SK-N-SH (cell line): ENCODE measurements around the gene SLC16A11. TPM values are rescaled to one million over a fixed set of nuclear protein-coding genes. Genes with fewer than 3 reads are reported as not detected.
A peak's percentile ranks its signal among the peaks of the same experiment; 100 is the strongest.

Experiments used
- CTCF ChIA-PET: fragments of 300-600, 350-600 bp; formaldehyde crosslinking; extraction: SDS; loops from one replicate; lab custom pipeline; 2021; lab: Yijun Ruan, JAX
- POLR2A ChIA-PET: fragments of 350-600 bp; sonication (Branson Sonifier 250); formaldehyde crosslinking; extraction: SDS; loops from one replicate; lab custom pipeline; 2020; ENCODE audit warnings: antibody characterized with exemption, inconsistent platforms; lab: Yijun Ruan, JAX
- DNase-seq: peaks from one replicate; pipeline ENCODE4 v3.0.0; 2012
- H2AFZ ChIP-seq: fragments of 200-600 bp; sonication (generic); 2 replicates; pipeline ENCODE4 v1.8.1; 2016; ENCODE audit warnings: antibody characterized with exemption, mild to moderate bottlenecking, low read depth
- H3F3A ChIP-seq: fragments of 200-600 bp; sonication (generic); replicated peaks from 2 replicates; pipeline ENCODE3; 2016; ENCODE audit warnings: antibody characterized with exemption, mild to moderate bottlenecking; ENCODE audit not compliant: insufficient read depth
- H3K27ac ChIP-seq, 2 experiments: fragments of 200-500 bp in 1 of 2; fragments of 200-600 bp in 1 of 2; sonication (Bioruptor generic) in 1 of 2; sonication (generic), shearing (Covaris generic) in 1 of 2; 2 replicates each; pipeline versions ENCODE4 v1.5.1 to v1.6.1; 2014 to 2016; ENCODE audit warnings: low read depth in 2 of 2, inconsistent platforms in 1 of 2, low read length in 1 of 2, mild to moderate bottlenecking in 1 of 2, mixed read lengths in 1 of 2
- H3K27me3 ChIP-seq: fragments of 200-600 bp; sonication (generic), shearing (Covaris generic); 2 replicates; pipeline ENCODE4 v1.6.1; 2016; ENCODE audit warnings: mixed run types; ENCODE audit not compliant: insufficient read depth
- H3K36me3 ChIP-seq, 2 experiments: fragments of 200-500 bp in 1 of 2; fragments of 200-600 bp in 1 of 2; sonication (Bioruptor generic) in 1 of 2; sonication (generic) in 1 of 2; replicated peaks in 1 of 2; 2 replicates each; pipeline versions ENCODE3 to v1.5.1; 2014 to 2016; ENCODE audit warnings: low read length in 1 of 2, mild to moderate bottlenecking in 1 of 2; ENCODE audit not compliant: insufficient read depth in 2 of 2, control insufficient read depth in 1 of 2
- H3K4me1 ChIP-seq, 2 experiments: fragments of 200-500 bp in 1 of 2; fragments of 200-600 bp in 1 of 2; sonication (Bioruptor generic) in 1 of 2; sonication (generic), shearing (Covaris generic) in 1 of 2; 2 replicates each; pipeline versions ENCODE4 v1.5.1 to v1.6.1; 2014 to 2016; ENCODE audit warnings: low read depth in 1 of 2, low read length in 1 of 2, mixed run types in 1 of 2; ENCODE audit not compliant: insufficient read depth in 2 of 2, control insufficient read depth in 1 of 2
- H3K4me2 ChIP-seq: fragments of 200-600 bp; sonication (generic), shearing (Covaris generic); 2 replicates; pipeline ENCODE4 v1.6.1; 2017; ENCODE audit warnings: mixed run types
- H3K4me3 ChIP-seq, 2 experiments: fragments of 200-500 bp in 1 of 2; fragments of 200-600 bp in 1 of 2; sonication (Bioruptor generic) in 1 of 2; sonication (generic), shearing (Covaris generic) in 1 of 2; 2 replicates each; pipeline versions ENCODE4 v1.5.1 to v1.8.1; 2014 to 2016; ENCODE audit warnings: low read depth in 2 of 2, inconsistent platforms in 1 of 2, low read length in 1 of 2, mild to moderate bottlenecking in 1 of 2, mixed read lengths in 1 of 2, moderate library complexity in 1 of 2
- H3K79me2 ChIP-seq: fragments of 200-600 bp; sonication (generic); 2 replicates; pipeline ENCODE4 v1.8.1; 2017; ENCODE audit warnings: mild to moderate bottlenecking; ENCODE audit not compliant: insufficient read depth
- H3K9ac ChIP-seq: fragments of 200-600 bp; sonication (generic); 2 replicates; pipeline ENCODE4 v1.6.1; 2017; ENCODE audit warnings: mixed run types
- H3K9me2 ChIP-seq: fragments of 200-600 bp; sonication (generic); 2 replicates; pipeline ENCODE4 v1.6.1; 2017; ENCODE audit warnings: mixed run types
- H3K9me3 ChIP-seq: fragments of 200-600 bp; sonication (generic); 2 replicates; pipeline ENCODE4 v1.6.1; 2017; ENCODE audit warnings: mixed run types, mild to moderate bottlenecking, moderate library complexity
- H4K20me1 ChIP-seq: fragments of 200-600 bp; sonication (generic); 2 replicates; pipeline ENCODE4 v1.6.1; 2017; ENCODE audit warnings: mild to moderate bottlenecking, mixed run types; ENCODE audit not compliant: insufficient read depth
- EP300 ChIP-seq, 2 experiments: IDR thresholded peaks; 2 replicates each; pipeline versions ENCODE4 v1.4.0 to v1.6.1; 2012; ENCODE audit warnings: borderline replicate concordance in 1 of 2, low read depth in 1 of 2, low read length in 1 of 2
- FOSL2 ChIP-seq: IDR thresholded peaks from 2 replicates; pipeline ENCODE4 v1.4.0; 2012; ENCODE audit warnings: low read depth, mild to moderate bottlenecking, moderate library complexity, borderline replicate concordance
- FOXJ3 ChIP-seq: sonication (generic); formaldehyde crosslinking; IDR thresholded peaks from 2 replicates; pipeline ENCODE4 v1.5.1; 2020; ENCODE audit warnings: mild to moderate bottlenecking, missing genetic modification reagents
- GATA2 ChIP-seq: sonication (generic); formaldehyde crosslinking; IDR thresholded peaks from 2 replicates; pipeline ENCODE4 v1.5.0; 2020; ENCODE audit warnings: mild to moderate bottlenecking, missing genetic modification reagents
- JUND ChIP-seq: IDR thresholded peaks from 2 replicates; pipeline ENCODE4 v1.4.0; 2012
- MEF2A ChIP-seq: IDR thresholded peaks from 2 replicates; pipeline ENCODE4 v1.4.0; 2012; ENCODE audit warnings: low read depth, borderline replicate concordance
- MXI1 ChIP-seq: IDR thresholded peaks from 2 replicates; pipeline ENCODE4 v1.6.1; 2012; ENCODE audit warnings: mild to moderate bottlenecking, low read depth, low read length, improper control_type of control experiment
- PBX3 ChIP-seq: IDR thresholded peaks from 2 replicates; pipeline ENCODE4; 2012
- RCOR1 ChIP-seq: fragments of 150-350 bp; IDR thresholded peaks from 2 replicates; pipeline ENCODE4 v1.6.1; 2017; ENCODE audit warnings: antibody characterized with exemption, low read length
- SIN3A ChIP-seq: IDR thresholded peaks from 2 replicates; pipeline ENCODE4 v1.6.1; 2012; ENCODE audit warnings: low read depth, mild to moderate bottlenecking, low read length, moderate library complexity, borderline replicate concordance
- TAF1 ChIP-seq: IDR thresholded peaks from 2 replicates; pipeline ENCODE4 v1.6.1; 2012; ENCODE audit warnings: low read depth, mild to moderate bottlenecking, low read length, moderate library complexity, borderline replicate concordance
- WGBS: methylation state at CpG from one replicate; pipeline ENCODE4 v1.1.6; 2017; ENCODE audit warnings: low lambda C conversion rate; 5-methylcytosine and 5-hydroxymethylcytosine counted together
- polyA plus RNA-seq, 3 experiments: library from polyadenylated mRNA; depleted of rRNA; stranded (reverse); fragments of >200 nt; gene quantifications; 2 replicates each; pipeline ENCODE4 v1.2.3, GENCODE V29; 2012
- TF ChIP-seq, protein P1 (sequence below): fragments of 150-350 bp; IDR thresholded peaks from 2 replicates; pipeline ENCODE4 v1.6.1; 2016; ENCODE audit warnings: mild to moderate bottlenecking, low read depth, low read length
- TF ChIP-seq, protein P2 (sequence below): IDR thresholded peaks from 2 replicates; pipeline ENCODE4 v1.6.1; 2012; ENCODE audit warnings: mild to moderate bottlenecking, low read depth, low read length, moderate library complexity

SLC16A11 gene
- polyA plus RNA-seq, 1 of the 3 experiments (the other 2 are of a cell fraction), result 0.12 TPM

DNA sequence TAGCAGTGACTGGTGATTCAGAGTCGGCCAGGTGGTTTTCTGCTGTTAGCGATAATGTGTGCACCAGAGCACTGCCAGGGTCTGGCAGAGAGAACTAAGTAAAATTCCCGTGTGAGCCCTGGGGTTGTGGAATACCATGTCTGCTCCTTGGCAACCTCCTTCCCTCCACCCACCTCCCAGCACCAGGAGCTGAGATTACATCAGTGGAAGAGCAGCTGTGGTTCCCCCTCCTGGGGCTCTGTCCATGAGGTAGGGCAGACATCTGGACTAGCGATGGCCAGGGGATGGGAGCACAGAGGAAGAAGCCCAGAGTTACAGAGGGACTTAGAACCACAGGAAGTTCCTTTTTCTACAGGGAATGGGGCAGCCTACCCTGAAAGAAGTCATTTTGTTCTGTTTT is 20.4 kb upstream of the SLC16A11 start:
- H3K27me3 ChIP-seq, result peaks cover 27% of the 10 kb centered on the region
- H3K9ac ChIP-seq, result no peak overlapping the region
- H3K4me2 ChIP-seq, result no peak overlapping the region
- DNase-seq, result peak; percentile 59
- TF ChIP-seq EP300 (IDR thresholded peaks at IDR 0.05; ENCODE audit: borderline replicate concordance in 1 of 2, low read depth in 1 of 2, low read length in 1 of 2) (no peak; a peak in 1 of 4 replicates), GATA2 (peak; percentile 63; the same call in 1 of the 2 replicates)
- peaks cover 0 to 9% of the 10 kb centered on the region in 2 experiments; a peak in 1 of 4 replicates for H3K4me1 ChIP-seq
- no peaks in the 10 kb centered on the region for H4K20me1 ChIP-seq
- H3K27ac ChIP-seq, result no peak overlapping the region
- ChIA-PET POLR2A (interaction anchor here (0.5 kb wide), 1 partner anchor 200 kb away, joined by 4 read pairs; no protein-coding TSS in a partner anchor), CTCF (interaction anchor here (2.0 to 6.3 kb wide), 5 partner anchors 11 to 113 kb away, joined by 8 to 37 read pairs (median 15); no protein-coding TSS in a partner anchor)
- H3K9me3 ChIP-seq, result no peaks in the 10 kb centered on the region
- WGBS, result 14% methylated on average over 4 of the region's 4 CpGs
- H3K9me2 ChIP-seq, result no peaks in the 10 kb centered on the region
- H2AFZ ChIP-seq, result no peak overlapping the region
- H3F3A ChIP-seq, result peaks cover 4% of the 10 kb centered on the region
- no peaks in the 10 kb centered on the region for H3K36me3 ChIP-seq
- H3K4me3 ChIP-seq, result no peak overlapping the region
- no peaks in the 10 kb centered on the region for H3K79me2 ChIP-seq

- no peaks in the 10 kb centered on the region for H4K20me1 ChIP-seq
- no peak overlapping the region for H3K4me3 ChIP-seq
- H3K4me2 ChIP-seq, result no peak overlapping the region
- H3F3A ChIP-seq, result peaks cover 4% of the 10 kb centered on the region
- no peak for DNase-seq
- no peak overlapping the region for H3K9ac ChIP-seq
- peaks cover 28% of the 10 kb centered on the region for H3K27me3 ChIP-seq
- POLR2A ChIA-PET, result no interaction called here
- H3K79me2 ChIP-seq, result no peaks in the 10 kb centered on the region
- H3K9me2 ChIP-seq, result no peaks in the 10 kb centered on the region
- H2AFZ ChIP-seq, result no peak overlapping the region
- CTCF ChIA-PET, result interaction anchor here (1.1 to 6.3 kb wide), 5 partner anchors 11 to 233 kb away, joined by 3 to 37 read pairs (median 15); no protein-coding TSS in a partner anchor
- WGBS, result 37% methylated on average over 6 of the region's 6 CpGs
- H3K27ac ChIP-seq, result no peak overlapping the region
- H3K36me3 ChIP-seq, result no peaks in the 10 kb centered on the region
- TF ChIP-seq EP300 (IDR thresholded peaks at IDR 0.05; ENCODE audit: borderline replicate concordance in 1 of 2, low read depth in 1 of 2, low read length in 1 of 2) (no peak), MEF2A (no peak), SIN3A (no peak), TAF1 (no peak), FOXJ3 (CRISPR knock-in tag) (no peak), RCOR1 (no peak)
- H3K4me1 ChIP-seq, result peaks cover 0 to 9% of the 10 kb centered on the region in 2 experiments; a peak in 1 of 4 replicates
- no peaks in the 10 kb centered on the region for H3K9me3 ChIP-seq
Observed at GRCh38 chr17:7063518-7064094, 19.7 kb upstream of the SLC16A11 start.

DNA sequence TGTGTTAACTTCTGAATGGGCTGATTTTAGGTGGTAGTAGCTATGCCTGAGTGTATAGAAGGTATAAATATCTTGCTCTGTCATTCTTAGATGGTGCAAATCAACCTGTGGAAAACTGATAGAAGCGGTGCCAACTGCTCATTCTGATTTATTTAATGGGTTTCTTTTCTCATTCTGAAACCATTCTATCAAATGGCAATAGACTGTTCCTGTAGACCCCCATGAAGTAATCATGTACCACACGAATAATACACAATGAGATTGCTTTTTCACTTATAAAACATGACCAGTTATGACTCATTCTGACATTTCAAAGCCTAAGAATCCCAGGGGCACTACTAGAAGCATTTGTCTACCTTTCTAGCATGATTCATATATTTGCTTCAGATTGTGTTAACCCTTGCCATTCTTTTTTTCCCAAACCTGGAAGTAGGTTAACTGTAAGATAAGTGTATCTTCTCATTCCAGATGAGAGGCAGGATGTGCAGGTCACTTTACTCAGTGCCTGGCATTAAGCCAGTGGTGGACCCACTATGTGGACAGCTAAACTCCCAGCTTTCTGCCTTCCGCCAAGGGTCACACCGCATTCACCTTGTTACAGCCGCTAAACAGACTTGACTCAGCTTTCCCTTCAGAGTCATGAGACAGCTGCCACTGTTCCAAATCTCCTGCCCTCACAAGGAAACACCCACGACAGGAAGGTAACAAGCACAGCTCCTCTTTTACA is 16.4 kb upstream of the SLC16A11 start:
- Histone ChIP-seq H4K20me1 (no peaks in the 10 kb centered on the region), H3K27me3 (peaks cover 58% of the 10 kb centered on the region), H2AFZ (no peak overlapping the region), H3K9me2 (no peaks in the 10 kb centered on the region), H3K4me1 (peaks cover 0 to 9% of the 10 kb centered on the region in 2 experiments; a peak in 1 of 4 replicates), H3F3A (peaks cover 4% of the 10 kb centered on the region), H3K4me3 (no peak overlapping the region), H3K27ac (no peak overlapping the region), H3K79me2 (no peaks in the 10 kb centered on the region), H3K36me3 (no peaks in the 10 kb centered on the region), H3K9ac (no peak overlapping the region), H3K4me2 (no peak overlapping the region; the same call in 1 of the 2 replicates), H3K9me3 (no peaks in the 10 kb centered on the region)
- CTCF ChIA-PET, result interaction anchor here (0.7 to 20.1 kb wide), 3 partner anchors 80 to 236 kb away, joined by 3 to 502 read pairs (median 3); no protein-coding TSS in a partner anchor
- no peak for DNase-seq
- POLR2A ChIA-PET, result no interaction called here
- WGBS, result 15% methylated on average over 6 of the region's 6 CpGs
- TF ChIP-seq FOSL2, result peak; percentile 75
- TF ChIP-seq, protein P1, sequence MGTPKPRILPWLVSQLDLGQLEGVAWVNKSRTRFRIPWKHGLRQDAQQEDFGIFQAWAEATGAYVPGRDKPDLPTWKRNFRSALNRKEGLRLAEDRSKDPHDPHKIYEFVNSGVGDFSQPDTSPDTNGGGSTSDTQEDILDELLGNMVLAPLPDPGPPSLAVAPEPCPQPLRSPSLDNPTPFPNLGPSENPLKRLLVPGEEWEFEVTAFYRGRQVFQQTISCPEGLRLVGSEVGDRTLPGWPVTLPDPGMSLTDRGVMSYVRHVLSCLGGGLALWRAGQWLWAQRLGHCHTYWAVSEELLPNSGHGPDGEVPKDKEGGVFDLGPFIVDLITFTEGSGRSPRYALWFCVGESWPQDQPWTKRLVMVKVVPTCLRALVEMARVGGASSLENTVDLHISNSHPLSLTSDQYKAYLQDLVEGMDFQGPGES, result no peak
- TF ChIP-seq, protein P2, sequence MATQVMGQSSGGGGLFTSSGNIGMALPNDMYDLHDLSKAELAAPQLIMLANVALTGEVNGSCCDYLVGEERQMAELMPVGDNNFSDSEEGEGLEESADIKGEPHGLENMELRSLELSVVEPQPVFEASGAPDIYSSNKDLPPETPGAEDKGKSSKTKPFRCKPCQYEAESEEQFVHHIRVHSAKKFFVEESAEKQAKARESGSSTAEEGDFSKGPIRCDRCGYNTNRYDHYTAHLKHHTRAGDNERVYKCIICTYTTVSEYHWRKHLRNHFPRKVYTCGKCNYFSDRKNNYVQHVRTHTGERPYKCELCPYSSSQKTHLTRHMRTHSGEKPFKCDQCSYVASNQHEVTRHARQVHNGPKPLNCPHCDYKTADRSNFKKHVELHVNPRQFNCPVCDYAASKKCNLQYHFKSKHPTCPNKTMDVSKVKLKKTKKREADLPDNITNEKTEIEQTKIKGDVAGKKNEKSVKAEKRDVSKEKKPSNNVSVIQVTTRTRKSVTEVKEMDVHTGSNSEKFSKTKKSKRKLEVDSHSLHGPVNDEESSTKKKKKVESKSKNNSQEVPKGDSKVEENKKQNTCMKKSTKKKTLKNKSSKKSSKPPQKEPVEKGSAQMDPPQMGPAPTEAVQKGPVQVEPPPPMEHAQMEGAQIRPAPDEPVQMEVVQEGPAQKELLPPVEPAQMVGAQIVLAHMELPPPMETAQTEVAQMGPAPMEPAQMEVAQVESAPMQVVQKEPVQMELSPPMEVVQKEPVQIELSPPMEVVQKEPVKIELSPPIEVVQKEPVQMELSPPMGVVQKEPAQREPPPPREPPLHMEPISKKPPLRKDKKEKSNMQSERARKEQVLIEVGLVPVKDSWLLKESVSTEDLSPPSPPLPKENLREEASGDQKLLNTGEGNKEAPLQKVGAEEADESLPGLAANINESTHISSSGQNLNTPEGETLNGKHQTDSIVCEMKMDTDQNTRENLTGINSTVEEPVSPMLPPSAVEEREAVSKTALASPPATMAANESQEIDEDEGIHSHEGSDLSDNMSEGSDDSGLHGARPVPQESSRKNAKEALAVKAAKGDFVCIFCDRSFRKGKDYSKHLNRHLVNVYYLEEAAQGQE, result no peak
- TF ChIP-seq PBX3, result peak; percentile 26; the same call in 1 of the 2 replicates
- peak; percentile 58 for TF ChIP-seq JUND
- no peak for TF ChIP-seq FOXJ3 (CRISPR knock-in tag)
- TF ChIP-seq MXI1, result no peak
